ENCODE measurements around the gene CTSD. TPM values are rescaled to one million over a fixed set of nuclear protein-coding genes. Genes with fewer than 3 reads are reported as not detected.

Gene CTSD
- polyA plus RNA-seq, 2 of the 4 experiments (the other 2 are of a cell fraction) = 74.0 to 310 TPM

DNA sequence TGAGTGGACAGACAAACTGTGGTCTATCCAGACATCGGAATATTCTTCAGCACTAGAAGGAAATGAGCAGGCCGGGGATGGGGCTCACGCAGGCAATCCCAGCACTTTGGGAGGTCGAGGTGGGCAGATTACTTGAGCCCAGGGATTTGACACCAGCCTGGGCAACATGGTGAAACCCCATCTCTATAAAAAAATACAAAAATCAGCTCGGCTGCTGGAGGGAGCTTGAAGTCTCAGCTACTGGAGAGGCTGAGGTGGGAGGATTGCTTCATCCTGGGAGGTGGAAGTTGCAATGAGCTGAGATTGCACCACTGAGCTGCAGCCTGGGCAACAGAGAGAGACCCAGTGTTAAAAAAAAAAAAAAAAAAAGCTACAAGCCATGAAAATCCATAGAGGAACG, 8.0 kb upstream of the CTSD start:
- no peaks in the 10 kb centered on the region for H3K9me3 ChIP-seq
- H3K4me2 ChIP-seq = peak overlapping the region; percentile 82
- TF ChIP-seq JUN (IDR thresholded peaks at IDR 0.05) (0 out of 5 replicates have a peak, but pooled peaks of 1 of the 2 experiments have one; percentile 24), FOSL2 (IDR thresholded peaks at IDR 0.05) (no peak), FOSL2 (CRISPR knock-in tag; IDR thresholded peaks at IDR 0.05) (no peak), TFCP2L1 (CRISPR knock-in tag; IDR thresholded peaks at IDR 0.05) (no peak), CEBPB (IDR thresholded peaks at IDR 0.05) (peak; percentile 89 to 96), NFE2L2 (conservative IDR thresholded peaks at IDR 0.05; ENCODE audit: low read length) (no peak)
- TF ChIP-seq, protein P1, sequence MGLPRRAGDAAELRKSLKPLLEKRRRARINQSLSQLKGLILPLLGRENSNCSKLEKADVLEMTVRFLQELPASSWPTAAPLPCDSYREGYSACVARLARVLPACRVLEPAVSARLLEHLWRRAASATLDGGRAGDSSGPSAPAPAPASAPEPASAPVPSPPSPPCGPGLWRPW (IDR thresholded peaks at IDR 0.05) = peak; percentile 87
- TF ChIP-seq, protein P2, sequence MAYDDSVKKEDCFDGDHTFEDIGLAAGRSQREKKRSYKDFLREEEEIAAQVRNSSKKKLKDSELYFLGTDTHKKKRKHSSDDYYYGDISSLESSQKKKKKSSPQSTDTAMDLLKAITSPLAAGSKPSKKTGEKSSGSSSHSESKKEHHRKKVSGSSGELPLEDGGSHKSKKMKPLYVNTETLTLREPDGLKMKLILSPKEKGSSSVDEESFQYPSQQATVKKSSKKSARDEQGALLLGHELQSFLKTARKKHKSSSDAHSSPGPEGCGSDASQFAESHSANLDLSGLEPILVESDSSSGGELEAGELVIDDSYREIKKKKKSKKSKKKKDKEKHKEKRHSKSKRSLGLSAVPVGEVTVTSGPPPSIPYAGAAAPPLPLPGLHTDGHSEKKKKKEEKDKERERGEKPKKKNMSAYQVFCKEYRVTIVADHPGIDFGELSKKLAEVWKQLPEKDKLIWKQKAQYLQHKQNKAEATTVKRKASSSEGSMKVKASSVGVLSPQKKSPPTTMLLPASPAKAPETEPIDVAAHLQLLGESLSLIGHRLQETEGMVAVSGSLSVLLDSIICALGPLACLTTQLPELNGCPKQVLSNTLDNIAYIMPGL (CRISPR knock-in tag; IDR thresholded peaks at IDR 0.05; ENCODE audit: borderline replicate concordance) = no peak
- H3K27ac ChIP-seq = peak overlapping the region; percentile 97 to 99
- peak; percentile 20 to 39; a peak in 5 of 6 replicates for ATAC-seq
- ChIA-PET CTCF (interaction anchor here (0.9 to 1.8 kb wide), 5 partner anchors 9 to 78 kb away, joined by 3 to 9 read pairs (median 3); no protein-coding TSS in a partner anchor), POLR2A (interaction anchor here (0.6 to 2.0 kb wide), 6 partner anchors 9 to 58 kb away, joined by 3 to 13 read pairs (median 4); partner anchors contain the start of gene IFITM10)
- WGBS (ENCODE audit: missing lambda C conversion rate) = 74% methylated on average over 6 of the region's 6 CpGs
- no peak for FAIRE-seq
- no peak overlapping the region for H3K4me3 ChIP-seq
- H3K4me1 ChIP-seq = peaks cover 42% of the 10 kb centered on the region
- DNase-seq (ENCODE audit: low read depth in 1 of 2, low spot score in 1 of 2) = peak in 1 of 2 experiments; percentile 64

DNA sequence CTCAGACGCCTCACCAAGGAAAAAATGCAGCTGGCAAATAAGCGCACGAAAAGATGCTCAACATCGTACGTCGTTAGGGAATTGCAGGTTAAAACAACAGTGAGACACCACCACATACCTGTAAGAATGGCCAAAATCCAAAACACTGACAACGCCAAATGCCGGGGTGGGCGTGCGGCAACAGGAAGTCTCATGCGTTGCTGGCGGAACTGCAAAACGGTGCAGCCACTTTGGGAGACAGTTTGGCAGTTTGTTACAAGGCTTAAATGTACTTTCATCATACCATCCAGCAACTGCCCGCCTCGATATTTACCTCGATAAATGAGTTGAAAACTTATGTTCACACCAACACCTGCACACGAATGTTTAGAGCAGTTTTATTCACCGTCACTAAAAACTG, 7.5 kb upstream of the CTSD start:
- ChIA-PET POLR2A (interaction anchor here (0.6 to 2.0 kb wide), 5 partner anchors 9 to 59 kb away, joined by 3 to 13 read pairs (median 5); partner anchors contain the start of gene IFITM10), CTCF (interaction anchor here (0.9 to 1.3 kb wide), 4 partner anchors 9 to 78 kb away, joined by 3 to 5 read pairs (median 3); no protein-coding TSS in a partner anchor)
- Histone ChIP-seq H3K27ac (peak overlapping the region; percentile 97 to 99), H3K4me1 (peaks cover 42% of the 10 kb centered on the region), H3K9me3 (no peaks in the 10 kb centered on the region), H3K4me2 (peak overlapping the region; percentile 82), H3K4me3 (no peak overlapping the region)
- ATAC-seq (no peak), DNase-seq (ENCODE audit: low read depth in 1 of 2, low spot score in 1 of 2) (no peak), FAIRE-seq (no peak)
- WGBS (ENCODE audit: missing lambda C conversion rate) = 96% methylated on average over 18 of the region's 18 CpGs
- TF ChIP-seq, protein P3, sequence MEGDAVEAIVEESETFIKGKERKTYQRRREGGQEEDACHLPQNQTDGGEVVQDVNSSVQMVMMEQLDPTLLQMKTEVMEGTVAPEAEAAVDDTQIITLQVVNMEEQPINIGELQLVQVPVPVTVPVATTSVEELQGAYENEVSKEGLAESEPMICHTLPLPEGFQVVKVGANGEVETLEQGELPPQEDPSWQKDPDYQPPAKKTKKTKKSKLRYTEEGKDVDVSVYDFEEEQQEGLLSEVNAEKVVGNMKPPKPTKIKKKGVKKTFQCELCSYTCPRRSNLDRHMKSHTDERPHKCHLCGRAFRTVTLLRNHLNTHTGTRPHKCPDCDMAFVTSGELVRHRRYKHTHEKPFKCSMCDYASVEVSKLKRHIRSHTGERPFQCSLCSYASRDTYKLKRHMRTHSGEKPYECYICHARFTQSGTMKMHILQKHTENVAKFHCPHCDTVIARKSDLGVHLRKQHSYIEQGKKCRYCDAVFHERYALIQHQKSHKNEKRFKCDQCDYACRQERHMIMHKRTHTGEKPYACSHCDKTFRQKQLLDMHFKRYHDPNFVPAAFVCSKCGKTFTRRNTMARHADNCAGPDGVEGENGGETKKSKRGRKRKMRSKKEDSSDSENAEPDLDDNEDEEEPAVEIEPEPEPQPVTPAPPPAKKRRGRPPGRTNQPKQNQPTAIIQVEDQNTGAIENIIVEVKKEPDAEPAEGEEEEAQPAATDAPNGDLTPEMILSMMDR (IDR thresholded peaks at IDR 0.05) = no peak
- TF ChIP-seq, protein P4, sequence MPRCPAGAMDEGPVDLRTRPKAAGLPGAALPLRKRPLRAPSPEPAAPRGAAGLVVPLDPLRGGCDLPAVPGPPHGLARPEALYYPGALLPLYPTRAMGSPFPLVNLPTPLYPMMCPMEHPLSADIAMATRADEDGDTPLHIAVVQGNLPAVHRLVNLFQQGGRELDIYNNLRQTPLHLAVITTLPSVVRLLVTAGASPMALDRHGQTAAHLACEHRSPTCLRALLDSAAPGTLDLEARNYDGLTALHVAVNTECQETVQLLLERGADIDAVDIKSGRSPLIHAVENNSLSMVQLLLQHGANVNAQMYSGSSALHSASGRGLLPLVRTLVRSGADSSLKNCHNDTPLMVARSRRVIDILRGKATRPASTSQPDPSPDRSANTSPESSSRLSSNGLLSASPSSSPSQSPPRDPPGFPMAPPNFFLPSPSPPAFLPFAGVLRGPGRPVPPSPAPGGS (IDR thresholded peaks at IDR 0.05) = no peak
- TF ChIP-seq, protein P5, sequence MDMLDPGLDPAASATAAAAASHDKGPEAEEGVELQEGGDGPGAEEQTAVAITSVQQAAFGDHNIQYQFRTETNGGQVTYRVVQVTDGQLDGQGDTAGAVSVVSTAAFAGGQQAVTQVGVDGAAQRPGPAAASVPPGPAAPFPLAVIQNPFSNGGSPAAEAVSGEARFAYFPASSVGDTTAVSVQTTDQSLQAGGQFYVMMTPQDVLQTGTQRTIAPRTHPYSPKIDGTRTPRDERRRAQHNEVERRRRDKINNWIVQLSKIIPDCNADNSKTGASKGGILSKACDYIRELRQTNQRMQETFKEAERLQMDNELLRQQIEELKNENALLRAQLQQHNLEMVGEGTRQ (IDR thresholded peaks at IDR 0.05) = no peak
- TF ChIP-seq NFE2L2 (conservative IDR thresholded peaks at IDR 0.05; ENCODE audit: low read length) (no peak), ZC3H11A (IDR thresholded peaks at IDR 0.05) (no peak), RNF2 (IDR thresholded peaks at IDR 0.05; ENCODE audit: borderline replicate concordance, low read depth) (no peak), MYC (IDR thresholded peaks at IDR 0.05; ENCODE audit: borderline replicate concordance, low read length) (no peak), ZSCAN20 (CRISPR knock-in tag; IDR thresholded peaks at IDR 0.05) (no peak), RCOR1 (IDR thresholded peaks at IDR 0.05; ENCODE audit: low read depth, low read length) (no peak), KDM5A (IDR thresholded peaks at IDR 0.05) (no peak), RAD21 (conservative IDR thresholded peaks at IDR 0.05 in 1 of 2, IDR thresholded peaks at IDR 0.05 in 1 of 2) (no peak), HOXB5 (CRISPR knock-in tag; IDR thresholded peaks at IDR 0.05) (no peak), KDM1A (IDR thresholded peaks at IDR 0.05; ENCODE audit: low read depth) (no peak), HOXA7 (CRISPR knock-in tag; IDR thresholded peaks at IDR 0.05) (no peak), SREBF2 (IDR thresholded peaks at IDR 0.05) (no peak), ESRRA (IDR thresholded peaks at IDR 0.05; ENCODE audit: borderline replicate concordance, low read length) (no peak), EHMT2 (IDR thresholded peaks at IDR 0.05; ENCODE audit: low read depth) (no peak), FOSL2 (IDR thresholded peaks at IDR 0.05) (no peak), FOSL2 (CRISPR knock-in tag; IDR thresholded peaks at IDR 0.05) (no peak)
- TF ChIP-seq, protein P6, sequence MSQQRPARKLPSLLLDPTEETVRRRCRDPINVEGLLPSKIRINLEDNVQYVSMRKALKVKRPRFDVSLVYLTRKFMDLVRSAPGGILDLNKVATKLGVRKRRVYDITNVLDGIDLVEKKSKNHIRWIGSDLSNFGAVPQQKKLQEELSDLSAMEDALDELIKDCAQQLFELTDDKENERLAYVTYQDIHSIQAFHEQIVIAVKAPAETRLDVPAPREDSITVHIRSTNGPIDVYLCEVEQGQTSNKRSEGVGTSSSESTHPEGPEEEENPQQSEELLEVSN (IDR thresholded peaks at IDR 0.05; ENCODE audit: borderline replicate concordance, low read depth) = no peak

All from A549 (cell line).